ENCODE measurements around the gene REEP3.
"Not testable (repeated sequence)": the region's sequence is repeated elsewhere in the genome, so short reads cannot be mapped to it uniquely, and the experiment has no call there.

The REEP3 gene

DNA sequence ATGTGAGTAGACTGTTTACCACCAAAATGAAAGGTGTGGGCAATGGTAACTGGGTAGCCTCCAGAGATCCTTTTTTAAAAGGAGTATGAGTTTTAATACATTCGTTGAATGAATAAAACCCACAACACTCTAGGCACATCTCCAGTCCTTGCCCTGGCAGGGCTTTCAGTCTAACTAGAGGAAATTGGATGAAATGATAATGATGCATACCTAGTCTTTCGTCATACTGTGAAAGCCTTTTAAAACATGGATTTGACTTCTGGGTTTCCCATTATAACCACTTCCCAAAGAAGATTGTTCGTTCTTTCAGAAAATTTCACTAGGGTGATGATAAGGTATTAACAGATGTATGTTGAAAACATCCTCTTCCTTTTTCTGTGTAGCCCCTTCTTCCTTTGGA, 110.8 kb downstream of the REEP3 start:
- DNase-seq = no peak

DNA sequence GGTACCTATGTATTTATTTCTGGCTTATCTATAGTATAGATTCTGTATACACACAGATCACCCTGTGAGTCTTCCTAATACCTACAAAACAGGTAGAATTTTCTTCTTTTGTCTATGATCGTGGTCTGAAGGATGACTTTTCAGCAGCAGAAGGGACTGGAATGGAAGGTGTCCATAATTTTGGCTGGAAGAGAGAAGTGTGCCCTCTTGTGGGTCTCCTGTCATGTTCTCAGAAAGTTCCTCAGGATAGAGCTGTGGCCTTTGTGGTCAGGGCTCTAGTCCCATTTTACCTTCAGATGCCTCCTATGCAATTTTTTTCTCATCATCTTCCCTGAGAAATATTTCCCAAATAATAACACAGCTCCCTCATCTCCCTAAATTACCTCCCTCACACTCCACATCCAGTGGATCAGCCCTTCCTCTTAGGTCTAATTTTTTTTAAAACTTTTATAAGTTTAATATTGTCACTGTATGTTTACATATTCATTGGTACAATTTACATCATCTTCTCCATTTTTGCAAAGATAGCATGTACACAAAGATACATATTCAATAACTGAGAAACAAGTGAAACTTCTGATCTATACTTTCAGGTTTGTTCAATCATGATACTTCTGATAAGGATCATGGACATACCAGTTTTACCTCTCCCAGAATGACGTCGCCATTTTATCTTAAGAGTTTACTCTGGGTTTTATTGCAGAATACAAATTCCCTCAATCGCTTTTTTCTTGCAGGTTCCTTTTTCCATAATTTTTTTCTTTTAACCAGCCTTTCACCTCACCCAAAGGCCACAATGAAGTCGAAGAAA, 112.7 kb downstream of the REEP3 start:
- peak; percentile 11 for DNase-seq

DNA sequence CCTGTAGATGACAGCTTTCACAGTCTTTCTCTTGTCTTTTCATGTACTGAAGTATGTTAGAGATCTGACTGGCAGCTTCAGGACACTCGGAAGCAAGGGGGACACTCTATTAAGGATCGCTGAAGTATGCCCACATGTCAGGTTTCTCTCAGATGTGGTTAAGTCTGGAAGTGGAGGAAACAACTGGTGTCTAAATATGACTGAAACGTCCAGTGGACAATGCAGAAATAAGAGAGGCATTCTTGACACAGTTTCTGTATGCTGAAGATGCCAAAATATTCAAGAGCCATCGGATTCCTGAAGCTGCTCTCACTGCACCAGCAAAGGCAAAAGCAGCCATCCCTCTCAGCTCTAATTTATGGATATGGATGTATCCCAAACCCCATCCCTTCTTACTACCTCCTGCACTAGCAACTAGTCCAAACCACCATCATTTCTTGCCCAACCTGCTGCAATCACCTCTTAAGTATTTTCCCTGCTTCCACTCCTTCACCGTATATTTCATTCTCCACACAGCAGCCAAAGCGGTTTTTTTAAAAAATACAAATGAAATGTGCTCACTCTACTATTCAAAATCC, 113.4 kb downstream of the REEP3 start:
- DNase-seq = no peak

DNA sequence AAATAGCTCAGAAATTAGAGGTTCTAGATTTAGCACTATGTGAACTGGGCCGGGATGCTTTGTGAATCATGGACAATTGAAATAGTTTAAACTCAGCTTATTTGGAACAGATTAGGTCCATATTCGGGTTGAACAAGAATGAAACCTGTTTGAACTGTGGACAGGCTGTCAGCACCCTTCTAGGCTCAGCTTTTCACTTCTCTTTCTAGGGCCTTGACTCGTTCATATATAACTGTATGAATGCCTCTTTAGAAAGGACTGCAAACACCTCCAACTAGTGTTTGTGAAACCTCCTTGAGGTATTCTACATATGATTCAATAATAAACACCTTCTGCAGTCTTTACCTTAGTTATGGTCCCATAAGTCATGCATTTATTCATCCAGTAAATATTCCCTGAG, 115.6 kb downstream of the REEP3 start:
- no peak for DNase-seq

DNA sequence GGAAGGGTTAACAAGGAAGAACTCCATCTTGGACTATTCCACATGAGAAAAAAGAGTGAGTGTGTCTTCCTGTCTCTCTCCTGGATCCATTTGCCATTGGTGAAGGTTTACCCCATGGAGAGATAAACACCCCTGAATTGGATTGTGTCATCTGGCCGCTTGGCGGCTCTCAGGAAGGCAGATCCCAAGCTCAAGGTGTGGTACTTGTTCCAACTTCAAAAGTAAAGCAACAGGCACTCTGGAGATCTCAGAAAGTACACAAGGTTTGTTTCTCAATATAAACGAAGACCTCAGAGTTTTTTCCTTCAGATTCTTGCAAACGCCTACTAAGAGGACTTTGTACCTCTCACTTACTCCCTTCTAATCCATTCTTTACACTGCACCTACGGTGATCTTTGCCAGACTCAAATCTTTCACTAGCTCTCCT, 116.7 kb downstream of the REEP3 start:
- no peak for DNase-seq

DNA sequence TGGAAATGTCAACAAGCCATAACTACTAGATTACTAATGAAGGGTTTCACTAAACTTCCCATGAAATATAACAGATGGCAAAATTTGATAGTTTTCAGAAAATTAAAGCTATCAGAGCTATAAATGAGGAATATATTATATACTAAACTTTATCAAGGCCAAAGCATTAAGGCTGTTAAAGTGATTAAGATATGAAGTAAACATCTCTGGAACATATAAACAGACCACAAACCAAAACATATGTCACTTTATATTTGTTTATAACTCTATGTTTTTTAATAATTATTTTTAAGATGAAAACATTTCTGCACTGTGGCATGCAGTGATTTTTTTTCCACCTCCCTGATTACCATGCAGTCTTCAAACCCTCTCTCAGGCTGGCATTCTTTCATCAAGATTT, 120.2 kb downstream of the REEP3 start:
- DNase-seq = no peak

DNA sequence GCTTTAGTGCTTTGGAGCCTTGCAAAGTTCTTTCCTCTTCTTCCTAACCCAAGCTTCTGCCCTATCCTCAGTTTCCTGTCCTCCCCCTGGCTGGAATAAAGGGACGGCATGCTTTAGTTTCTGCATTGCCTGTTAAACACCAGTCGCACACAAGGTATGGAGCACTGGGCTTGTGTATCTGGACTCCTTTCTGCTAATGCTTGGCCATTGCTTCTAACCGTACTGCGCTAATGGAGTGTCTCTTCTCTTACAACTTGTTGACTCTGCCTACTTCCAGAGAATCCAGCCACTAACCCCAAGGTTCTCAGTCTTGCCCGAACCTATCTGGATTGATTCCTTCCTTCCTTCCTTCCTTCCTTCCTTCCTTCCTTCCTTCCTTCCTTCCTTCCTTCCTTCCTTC, 120.6 kb downstream of the REEP3 start:
- no peak for DNase-seq

DNA sequence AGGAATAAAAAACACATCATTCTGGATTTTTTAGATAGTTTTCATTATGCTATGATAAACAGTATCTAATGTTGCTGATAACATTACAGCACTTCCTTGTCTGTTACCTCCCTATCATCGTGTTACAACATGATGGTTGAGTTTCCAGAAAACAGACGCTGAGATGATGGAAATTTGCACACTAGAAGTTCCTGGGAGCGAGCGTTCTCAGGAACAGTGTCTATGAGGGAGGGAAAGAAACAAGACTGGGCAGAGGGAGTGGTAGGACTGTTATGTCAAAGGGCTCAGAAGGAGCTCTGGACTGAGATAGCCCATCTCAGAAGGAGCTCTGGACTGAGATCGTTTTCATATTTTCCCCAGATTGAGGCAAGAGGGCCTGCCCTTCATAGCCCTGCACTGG, 121.6 kb downstream of the REEP3 start:
- DNase-seq = no peak

DNA sequence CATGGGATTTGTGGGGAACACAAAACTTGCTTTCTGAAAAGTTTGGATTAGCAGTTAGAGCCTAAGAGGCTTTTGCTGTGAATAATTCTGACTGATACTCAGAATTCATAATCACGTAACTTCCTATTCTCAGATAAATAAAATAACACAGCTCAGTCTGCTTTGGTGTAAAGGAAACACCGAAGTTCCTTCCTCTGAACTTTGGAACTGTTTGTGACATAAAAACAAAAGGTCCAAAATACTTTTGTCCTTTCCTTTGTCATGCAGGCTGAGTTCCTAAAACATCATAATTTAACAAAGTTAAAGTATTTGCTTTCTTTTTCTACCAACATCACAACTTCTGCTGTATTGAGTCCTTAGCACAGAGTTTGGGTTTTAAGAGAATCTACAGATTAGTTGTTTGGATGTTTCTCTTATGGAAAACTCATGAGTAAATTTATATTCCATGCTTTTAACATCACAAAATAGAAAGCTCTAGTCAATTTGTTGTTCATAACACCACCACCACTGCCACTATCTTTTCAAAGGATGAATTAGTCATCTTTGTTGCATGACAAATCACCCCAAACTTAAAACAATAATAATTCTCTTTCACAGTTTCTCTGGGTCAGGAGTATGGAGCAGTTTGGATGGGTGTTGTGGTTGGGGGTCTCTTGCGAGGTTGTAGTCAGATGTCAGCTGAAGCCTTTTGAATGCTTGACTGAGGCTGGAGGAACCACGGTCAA, 123.4 kb downstream of the REEP3 start:
- DNase-seq = no peak

DNA sequence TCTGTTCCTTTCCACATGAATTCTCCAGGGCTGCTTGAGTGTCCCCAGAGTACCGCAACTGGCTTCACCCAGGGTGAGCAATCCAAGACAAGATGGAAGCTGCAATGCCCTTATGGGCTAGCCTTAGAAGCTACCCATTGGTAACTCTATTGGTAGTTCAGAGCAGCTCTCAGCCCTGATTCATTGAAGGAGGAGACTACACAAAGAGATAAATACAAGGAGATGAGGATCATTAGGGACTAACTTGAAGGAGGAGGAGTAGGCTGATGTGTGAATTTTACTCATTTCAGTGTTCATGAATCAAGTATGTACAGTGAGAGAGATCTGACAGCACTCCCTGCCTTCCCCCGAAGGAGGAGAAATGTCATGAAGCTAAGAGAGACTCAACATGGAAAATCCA, 124.0 kb downstream of the REEP3 start:
- DNase-seq = no peak

DNA sequence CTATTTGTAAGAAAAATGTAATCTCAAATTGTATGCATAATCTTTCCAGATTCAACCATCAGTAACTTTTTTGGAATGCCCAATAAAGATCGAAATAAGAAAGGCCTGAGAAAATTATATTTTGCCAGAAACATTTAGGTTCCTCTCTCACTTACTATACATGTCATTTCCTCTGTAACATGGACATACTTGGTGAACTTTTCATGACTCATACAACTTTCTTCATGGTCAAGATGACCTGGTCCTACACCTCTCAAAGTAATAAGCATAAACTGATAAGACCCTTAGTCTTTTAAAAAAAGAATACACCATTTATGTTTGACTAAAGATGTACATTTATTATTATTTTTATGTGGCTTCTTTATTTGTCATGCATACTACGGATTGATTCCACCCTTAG, 125.3 kb downstream of the REEP3 start:
- no peak for DNase-seq

DNA sequence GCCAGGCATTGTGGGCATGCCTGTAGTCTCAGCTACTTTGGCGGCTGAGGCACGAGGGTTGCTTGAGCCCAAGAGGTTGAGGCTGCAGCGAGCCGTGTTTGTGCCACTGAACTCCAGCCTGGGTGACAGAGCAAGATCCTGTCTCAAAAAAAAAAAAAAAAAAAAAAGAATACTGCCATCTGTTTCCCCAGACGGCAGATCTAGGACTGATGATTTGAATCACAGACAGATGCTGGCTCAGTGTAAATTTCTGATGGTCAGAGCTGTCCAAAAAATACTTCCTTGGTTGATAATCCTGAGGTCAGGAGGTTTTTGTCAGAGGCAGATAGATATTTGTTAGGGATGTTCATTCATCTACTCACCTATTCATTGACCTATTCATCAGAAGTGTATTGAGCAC, 130.7 kb downstream of the REEP3 start:
- DNase-seq = no peak

DNA sequence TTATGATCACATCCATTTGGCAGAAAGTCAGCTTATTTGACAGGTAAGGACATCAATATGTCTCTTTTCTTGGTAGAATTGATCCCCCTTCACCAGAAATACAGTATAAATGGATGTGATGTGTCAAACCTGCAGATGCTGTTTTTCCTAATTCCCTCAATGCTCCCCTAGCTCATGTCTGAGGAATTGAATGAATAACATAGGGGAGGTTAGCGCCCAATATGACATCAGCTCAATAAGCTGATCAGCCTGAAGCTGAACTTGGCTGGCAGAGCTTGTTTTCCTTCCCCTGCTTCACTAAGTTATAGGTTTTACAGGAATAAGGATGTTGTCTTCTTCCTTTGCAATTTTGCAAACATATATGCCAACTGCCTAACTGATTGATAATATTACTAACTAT, 132.5 kb downstream of the REEP3 start:
- no peak for DNase-seq

DNA sequence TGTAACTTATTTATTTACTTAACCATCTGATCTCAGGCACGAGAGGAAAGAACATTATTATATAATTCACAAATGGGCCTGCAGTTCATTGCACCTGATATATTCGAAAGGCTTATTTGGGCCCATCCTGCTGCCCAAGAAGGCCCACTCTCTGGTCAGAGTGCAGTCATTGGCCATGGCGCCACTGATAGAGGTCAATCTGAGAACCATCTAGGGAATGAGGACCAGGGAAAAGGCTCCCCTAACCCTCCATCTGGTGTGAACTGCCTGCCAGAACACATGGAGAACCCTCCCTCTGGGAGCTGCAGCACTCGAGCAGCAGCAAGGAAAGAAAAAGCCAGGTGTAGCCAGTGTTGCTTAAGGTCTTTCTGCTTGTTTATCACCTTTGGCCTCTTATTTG, 136.6 kb downstream of the REEP3 start:
- DNase-seq = no peak

DNA sequence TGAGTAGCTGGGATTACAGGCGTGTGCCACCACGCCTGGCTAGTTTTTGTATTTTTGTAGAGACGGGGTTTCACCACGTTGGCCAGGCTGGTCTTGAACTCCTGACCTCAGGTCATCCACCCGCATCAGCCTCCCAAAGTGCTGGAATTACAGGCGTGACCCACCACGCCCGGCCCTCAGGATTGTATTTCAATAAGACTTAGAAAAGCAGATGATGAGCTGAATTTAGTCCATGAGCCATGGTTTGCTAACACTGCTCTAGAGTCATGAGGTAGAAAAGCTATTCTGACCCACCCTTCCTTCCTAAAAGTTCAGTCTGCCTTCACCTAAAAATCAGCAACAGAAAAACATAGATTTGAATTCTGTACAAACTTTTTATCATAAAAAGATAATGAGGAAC, 139.7 kb downstream of the REEP3 start:
- not testable (repeated sequence) for DNase-seq

DNA sequence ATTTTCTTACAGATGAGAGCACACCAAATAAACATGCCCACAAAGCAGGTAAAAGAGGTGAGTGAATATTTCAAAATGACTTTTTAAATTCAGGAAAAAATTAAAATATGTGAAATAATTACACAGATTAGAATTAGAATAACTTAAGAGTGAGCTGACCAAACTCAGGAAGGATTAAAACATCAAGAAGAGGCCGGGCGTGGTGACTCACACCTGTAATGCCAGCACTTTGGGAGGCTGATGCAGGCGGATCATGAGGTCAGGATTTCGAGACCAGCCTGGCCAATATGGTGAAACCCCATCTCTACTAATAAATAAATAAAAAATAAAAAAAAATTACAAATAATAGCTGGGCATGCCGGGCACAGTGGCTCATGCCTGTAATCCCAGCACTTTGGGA, 140.1 kb downstream of the REEP3 start:
- no peak for DNase-seq

DNA sequence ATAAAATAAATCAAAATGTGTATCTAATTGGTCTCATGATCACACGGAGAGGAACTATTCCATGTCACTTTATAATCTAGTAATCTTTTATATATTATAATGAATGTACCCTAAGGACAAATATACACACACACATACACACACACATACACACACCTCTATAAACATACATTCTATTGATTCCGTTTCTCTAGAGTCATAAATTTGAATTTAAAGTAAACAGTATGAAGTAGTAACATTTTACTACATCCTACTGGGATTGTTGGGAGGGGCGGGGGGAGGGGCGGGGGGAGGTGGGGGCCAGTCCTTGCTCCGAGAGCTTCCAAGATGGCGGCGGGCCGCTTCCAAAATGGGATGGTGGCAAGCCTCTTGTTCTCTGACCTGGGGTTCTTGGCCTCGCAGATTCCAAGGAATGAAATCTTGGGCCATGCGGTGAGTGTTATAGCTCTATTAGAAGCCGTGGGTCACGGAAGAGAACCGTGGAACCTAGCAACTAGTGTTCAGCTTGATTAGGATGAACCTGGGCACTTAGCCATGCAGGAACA, 143.2 kb downstream of the REEP3 start:
- DNase-seq = no peak

DNA sequence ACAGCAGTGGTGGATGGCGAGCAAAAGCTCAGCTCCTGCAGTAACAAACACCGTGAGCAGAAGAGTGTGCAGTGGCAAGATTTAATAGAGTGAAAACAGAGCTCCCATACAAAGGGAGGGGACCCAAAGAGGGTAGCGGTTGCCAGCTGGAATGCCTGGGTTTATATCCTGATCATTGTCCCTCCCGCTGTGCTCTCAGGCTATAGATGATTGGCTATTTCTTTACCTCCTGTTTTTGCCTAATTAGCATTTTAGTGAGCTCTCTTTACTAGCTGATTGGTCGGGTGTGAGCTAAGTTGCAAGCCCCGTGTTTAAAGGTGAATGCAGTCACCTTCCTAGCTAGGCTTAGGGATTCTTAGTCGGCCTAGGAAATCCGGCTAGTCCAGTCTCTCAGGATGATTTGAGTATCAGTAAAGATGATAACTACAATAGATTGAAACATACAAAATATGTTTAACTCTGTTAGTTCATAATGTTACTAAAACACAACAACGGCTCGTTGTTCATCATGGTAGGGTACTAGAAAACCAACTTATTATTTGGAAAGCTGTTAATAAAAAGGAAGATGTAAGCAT, 143.9 kb downstream of the REEP3 start:
- not testable (repeated sequence) for DNase-seq

DNA sequence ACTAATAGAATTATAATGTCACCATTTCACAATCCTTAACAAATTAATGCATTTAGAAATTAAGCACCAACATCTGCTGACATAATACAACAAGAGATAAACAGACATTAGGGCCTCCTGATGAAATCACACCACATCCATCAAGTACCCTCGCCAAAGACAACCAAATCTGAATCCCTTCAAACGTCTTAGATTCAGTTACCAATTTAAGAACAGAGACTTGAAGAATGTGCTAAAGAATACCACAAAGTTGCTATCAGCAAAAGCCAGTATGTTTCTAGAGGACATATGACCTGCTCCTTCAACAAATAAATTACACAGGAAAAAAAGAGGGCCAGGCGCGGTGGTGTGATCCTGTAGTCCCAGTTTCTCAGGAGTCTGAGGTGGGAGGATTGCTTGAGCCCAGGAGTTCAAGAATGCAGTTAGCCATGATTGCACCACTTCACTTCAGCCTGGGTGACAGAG, 144.5 kb downstream of the REEP3 start:
- DNase-seq = no peak

DNA sequence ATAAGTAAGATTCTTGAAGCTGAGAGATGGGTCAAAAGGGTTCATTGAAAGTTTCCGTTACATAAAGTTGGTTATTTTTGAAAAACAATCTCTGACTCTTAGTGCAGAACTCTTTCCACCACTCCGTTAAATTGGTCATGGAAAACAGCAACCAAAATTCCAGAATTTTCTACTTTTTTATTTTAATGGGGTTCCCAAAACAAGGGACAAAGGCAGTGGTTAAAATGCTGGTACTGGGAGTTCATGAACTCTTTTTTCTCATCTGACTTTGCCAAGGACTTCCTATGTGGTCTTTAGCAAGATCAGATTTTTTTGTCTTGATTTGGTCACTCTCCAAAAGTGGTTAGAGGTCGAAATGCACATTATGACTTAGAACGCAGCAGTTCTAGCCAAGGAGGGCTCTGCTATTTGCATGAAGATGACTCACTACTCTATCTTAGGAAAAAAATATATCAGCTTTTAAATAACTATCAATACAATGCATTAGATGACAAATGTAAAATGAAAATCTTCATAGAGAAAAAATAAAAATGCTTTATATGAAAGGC, 145.7 kb downstream of the REEP3 start:
- DNase-seq = no peak

DNA sequence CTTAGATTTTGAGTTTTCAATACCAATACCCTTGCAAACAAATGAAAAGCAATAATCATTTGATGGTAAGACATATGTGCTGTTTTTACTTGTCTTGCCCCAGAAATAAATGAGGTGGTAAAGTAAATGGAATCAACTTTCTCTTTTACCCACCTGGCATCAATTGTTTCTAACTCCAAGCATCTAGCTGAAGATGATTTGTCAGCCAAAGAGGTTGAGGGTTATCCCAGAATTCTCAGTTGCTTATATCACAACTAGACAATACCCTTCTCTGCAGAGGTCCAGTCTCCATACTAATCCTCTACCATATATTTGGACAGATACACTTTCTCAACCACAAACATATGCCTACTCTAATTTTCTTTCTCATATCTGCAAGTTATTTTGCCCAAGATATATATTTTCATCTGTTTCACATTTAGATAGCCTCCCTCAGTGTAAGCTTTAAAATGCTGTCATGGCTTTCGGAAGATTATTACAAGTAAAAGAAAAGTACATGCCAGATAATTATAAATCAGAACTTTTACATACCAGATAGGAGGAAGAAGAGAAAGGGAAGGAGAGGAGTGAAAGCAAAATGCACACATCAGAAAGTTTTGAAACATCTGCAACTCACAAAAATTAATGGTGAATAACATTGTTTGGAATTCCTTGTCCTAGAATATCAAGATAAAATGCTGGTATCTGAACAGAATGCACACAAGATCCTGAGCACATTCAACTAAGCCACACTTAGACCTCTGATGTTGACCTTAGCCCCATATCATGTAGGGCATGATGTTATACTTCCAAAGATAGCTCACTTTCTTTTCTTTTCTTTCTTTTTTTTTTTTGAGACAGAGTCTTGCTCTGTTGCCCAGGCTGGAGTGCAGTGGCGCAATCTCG, 146.6 kb downstream of the REEP3 start:
- no peak for DNase-seq

DNA sequence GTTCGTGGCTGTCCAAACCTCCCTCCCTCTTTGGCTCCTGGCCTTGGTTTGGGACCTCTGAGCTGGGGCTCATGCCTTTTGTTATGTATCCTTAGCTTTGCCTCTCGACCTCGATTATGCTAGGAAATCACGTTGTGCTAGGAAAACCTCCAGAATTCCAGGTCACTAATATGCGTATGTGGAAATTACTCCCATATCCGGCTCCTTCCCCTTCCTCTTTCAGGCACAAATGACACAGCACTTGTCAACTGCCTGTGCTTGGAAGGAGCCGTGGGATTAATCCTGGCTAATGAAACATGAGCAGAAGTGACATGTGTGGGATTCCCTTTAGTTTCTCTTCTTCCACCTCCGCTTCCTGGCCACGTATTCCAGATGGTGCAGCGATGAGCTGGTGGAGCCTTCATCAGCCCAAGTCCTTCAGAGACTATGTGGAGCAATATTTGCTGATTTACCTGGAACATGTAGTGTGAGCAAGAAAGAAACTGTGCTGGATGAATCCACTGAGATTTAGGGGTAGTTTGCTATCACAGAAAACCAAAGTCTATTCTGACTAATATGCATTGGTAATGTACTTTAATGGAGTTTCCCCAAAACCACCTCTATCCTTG, 149.2 kb downstream of the REEP3 start:
- DNase-seq = no peak
